Peyer's patch (tissue), 4 donors: ENCODE data around the gene RASA3.

Experiments
- POLR2A ChIP-seq, 2 donors: fragments of 450-650 bp; IDR thresholded peaks; one replicate each; pipeline ENCODE4 v1.5.1; 2017; ENCODE audit warnings: antibody characterized with exemption in 2 of 2, mild to moderate bottlenecking in 2 of 2, moderate library complexity in 2 of 2
- TF ChIP-seq, protein P1 (sequence below), 6 experiments: fragments of 450-650 bp in 4 of 6; fragments of 200-600 bp in 2 of 6; sonication (generic) in 1 of 6; IDR thresholded peaks; one replicate each; pipeline ENCODE4 v1.5.1; 2017 to 2019; ENCODE audit warnings: antibody characterized with exemption in 6 of 6, mild to moderate bottlenecking in 3 of 6, moderate library complexity in 1 of 6

DNA sequence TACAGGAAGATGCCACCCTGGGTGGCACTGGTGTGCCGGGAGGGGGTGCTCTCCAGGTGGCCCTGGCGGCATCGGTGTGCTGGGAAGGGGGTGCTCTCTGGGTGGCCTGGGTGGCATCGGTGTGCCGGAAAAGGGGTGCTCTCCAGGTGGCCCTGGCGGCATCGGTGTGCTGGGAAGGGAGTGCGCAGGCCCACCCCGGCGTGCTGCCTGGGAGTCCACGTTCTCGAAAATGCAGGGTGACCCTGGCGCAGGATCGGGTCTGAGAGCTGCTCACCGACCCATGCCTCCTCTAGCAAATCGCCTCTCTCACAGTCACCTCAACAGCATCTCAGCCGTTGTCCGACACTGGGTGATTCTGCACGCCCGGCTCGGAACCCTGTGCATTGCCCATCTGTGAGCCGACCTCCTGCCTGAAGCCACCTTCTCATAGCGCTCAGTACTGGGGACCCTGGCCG lies 36.4 kb downstream of the RASA3 start:
- TF ChIP-seq, protein P1, sequence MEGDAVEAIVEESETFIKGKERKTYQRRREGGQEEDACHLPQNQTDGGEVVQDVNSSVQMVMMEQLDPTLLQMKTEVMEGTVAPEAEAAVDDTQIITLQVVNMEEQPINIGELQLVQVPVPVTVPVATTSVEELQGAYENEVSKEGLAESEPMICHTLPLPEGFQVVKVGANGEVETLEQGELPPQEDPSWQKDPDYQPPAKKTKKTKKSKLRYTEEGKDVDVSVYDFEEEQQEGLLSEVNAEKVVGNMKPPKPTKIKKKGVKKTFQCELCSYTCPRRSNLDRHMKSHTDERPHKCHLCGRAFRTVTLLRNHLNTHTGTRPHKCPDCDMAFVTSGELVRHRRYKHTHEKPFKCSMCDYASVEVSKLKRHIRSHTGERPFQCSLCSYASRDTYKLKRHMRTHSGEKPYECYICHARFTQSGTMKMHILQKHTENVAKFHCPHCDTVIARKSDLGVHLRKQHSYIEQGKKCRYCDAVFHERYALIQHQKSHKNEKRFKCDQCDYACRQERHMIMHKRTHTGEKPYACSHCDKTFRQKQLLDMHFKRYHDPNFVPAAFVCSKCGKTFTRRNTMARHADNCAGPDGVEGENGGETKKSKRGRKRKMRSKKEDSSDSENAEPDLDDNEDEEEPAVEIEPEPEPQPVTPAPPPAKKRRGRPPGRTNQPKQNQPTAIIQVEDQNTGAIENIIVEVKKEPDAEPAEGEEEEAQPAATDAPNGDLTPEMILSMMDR (IDR thresholded peaks at IDR 0.05): no peak
- no peak for TF ChIP-seq POLR2A (IDR thresholded peaks at IDR 0.05)
